HG02763 (cell line): ENCODE results near the gene PIK3R2.
"Not testable (repeated sequence)": the region's sequence is repeated elsewhere in the genome, so short reads cannot be mapped to it uniquely, and the experiment has no call there.

Experiments
- ATAC-seq: cut with Tn5 transposase; IDR thresholded peaks from one replicate; pipeline ENCODE4 v1.9.1; 2021; ENCODE audit warnings: mild to moderate bottlenecking, moderate library complexity; ENCODE audit not compliant: unreplicated experiment

PIK3R2 gene

DNA sequence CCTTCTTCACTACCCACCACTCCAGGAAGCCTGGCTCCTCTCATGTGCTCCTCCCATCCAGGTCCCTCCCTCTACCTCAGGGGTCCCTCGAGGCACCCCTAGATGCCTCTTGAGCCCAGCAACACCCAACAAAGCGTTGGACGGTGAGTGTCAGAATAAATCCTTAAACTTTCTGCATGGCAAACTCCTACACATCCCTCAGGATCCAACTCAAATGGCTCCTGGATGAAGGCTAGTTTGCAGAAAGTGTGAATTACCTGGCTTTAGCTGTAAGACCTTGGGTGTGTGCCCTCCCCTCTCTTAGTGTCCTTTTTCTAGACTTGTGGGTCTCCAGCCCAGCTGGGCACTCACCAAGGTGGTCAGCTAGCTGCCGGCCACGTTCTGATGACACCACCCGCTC lies 45.4 kb downstream of the PIK3R2 start:
- ATAC-seq = no peak

GRCh38 chr19:18202397-18202777 lies 49.4 kb downstream of the PIK3R2 start:
- no peak for ATAC-seq

DNA sequence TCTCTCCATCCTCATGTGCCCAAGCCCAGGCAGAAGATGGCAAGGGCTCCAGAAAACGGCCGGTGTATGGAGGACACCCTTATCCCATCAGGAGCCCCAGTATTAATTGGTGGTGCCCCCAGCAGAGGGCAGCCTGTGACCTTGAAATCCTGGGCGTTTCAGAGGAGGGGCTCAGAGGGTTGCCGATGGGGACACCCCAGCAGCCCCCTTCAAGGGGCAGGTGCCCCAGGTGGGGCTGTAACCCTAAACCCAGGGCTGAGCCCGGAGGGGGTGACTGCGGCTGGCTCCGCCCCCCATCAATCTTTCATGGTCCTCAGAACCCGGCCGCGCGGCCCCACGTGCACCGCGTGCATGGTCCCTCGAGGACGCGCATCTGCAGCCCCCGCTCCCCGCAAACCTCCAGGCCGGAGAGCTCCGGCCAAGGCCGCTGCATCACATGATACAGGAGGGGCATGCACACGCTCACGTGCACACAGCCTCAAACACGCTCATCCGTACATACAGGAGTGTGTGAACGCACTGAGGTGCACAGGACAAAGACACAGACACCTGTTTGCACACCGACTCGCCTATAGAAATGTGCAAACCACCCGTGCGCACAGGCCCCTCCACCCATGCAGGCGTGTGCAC lies 49.9 kb downstream of the PIK3R2 start:
- ATAC-seq = no peak

DNA sequence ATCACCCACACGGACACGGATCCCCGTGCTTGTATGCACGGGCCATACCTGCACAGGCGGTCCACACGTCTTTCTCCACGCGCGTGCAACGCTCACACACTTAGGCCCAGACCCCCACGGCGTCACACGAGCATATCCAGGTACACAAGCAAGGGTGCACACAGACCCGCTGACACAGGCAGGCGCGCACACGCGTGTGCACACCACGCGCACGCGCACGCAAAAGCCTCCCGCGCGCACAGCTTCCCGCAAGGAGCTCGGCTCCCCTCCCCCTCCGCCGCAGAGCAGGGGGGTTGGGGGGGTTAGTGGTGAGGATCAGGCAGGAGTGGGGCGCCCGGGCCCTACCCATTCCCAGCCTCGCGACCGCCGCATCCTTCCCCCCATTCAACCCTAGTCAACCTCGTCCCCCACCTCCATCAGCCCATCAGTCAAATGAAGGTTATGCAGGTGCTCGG lies 50.5 kb downstream of the PIK3R2 start:
- no peak for ATAC-seq

GRCh38 chr19:18203863-18204393 lies 51.0 kb downstream of the PIK3R2 start, which contains the start of gene RAB3A:
TSS of gene RAB3A (minus strand) at chr19:18204042. CDS start at chr19:18202740, 1,302 bp downstream.
- ATAC-seq = peak; percentile 88

DNA sequence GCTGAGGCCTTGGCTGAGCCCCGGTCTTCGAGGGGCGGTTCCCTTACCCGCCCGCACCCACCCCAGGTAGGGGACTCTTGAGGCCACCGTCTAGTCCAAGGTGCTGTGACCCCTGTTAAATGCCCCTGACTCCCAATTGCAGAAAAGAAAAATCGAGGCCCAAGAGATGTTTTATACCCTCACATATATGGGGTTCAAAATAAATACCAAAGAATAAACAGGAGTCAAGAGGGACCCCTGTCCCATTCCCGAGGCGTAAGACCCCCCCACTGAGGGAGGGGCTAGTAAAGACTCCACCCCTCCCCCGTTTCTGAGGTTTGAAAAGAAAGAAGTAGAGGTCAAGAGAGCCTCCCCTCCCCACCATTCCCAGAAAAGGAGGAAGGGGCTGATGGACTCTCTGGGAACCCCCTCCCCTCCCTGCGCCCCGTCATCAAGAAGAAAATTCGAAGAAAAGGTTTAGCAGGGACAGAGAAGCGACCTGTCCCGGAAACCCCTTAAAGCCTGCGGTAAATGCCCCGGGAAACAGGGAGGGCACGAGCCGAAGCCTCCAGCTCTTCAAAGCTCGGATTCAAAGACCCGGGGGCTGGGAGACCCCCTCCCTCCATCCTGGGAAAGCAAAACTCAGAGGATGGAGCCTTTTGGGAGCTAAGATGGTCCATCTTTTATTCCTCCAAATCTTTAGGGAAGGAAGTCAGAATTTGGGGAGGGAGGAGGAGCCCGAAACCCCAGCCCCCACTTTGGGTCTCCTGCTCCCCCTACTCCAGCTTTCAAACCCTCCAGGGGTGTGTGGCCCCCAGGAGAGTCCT lies 51.6 kb downstream of the PIK3R2 start:
- peak; percentile 11 for ATAC-seq

- ATAC-seq = no peak
Observed at GRCh38 chr19:18205200-18205892, 52.4 kb downstream of the PIK3R2 start.

DNA sequence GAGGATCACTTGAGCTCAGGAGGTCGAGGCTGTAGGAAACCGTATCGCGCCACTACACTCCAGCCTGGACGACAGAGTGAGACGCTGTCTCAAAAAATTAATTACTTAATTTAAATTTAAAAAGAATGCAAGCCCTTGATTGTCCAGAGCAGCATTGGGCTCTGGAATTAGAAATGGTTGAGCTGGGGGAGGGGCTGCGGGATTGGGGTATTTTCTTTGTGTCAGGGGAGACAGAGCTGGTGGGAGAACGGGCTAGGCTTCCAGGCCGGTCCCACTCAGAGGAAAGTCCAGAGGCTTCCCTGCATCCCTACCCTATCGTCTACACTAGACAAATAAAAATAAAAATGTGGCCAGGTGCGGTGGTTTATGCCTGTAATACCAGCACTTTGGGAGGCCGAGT lies 53.1 kb downstream of the PIK3R2 start:
- ATAC-seq = no peak

GRCh38 chr19:18208098-18208951 lies 55.4 kb downstream of the PIK3R2 start:
- no peak for ATAC-seq

GRCh38 chr19:18209912-18210311 lies 56.9 kb downstream of the PIK3R2 start:
- not testable (repeated sequence) for ATAC-seq

DNA sequence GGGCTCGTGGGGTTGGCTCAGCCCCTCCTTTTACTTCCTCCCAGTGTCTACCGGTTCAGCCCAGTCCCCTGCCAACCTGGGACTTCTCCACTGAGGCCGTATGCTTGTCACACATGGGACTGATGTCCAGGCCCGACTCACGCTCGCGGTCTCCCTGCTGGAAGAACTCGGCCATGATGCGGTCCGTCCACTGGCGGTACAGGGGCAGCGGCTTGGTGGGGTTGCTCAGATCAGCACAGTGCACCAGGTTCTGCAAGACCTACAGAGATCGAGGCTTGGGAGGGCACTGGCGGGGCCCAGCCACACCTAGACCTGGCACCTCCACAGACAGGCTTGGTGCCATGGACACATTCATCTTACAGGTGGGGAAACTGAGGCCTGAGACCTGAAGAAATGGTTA lies 58.7 kb downstream of the PIK3R2 start:
- ATAC-seq = no peak

DNA sequence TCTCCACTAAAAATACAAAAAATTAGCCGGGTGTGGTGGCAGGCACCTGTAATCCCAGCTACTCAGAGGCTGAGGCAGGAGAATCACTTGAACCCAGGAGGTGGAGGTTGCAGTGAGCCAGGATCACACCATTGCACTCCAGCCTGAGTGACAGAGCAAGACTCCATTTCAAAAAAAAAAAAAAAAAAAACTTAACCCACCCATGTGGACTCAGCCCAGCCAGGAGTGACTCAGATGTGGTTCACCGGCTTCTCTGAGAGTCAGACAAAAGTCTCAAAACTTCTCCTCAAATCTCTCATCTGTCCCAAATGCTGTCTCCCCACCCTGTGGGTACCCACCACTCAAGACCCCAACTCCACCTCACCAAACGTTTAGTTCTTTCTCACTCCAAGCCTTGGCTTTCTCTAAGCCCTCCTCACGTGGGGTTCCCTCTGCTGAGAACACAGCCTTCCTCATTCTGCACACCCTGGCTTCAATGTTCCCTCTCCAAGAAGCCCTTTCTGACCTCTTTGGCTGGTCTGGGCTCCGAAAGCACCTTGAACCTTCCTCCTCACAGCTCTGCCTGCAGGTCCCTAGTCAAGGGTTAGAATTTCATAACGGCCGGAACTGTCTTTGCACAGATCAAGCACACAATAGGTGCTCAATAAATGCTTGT lies 61.9 kb downstream of the PIK3R2 start:
- ATAC-seq = no peak

GRCh38 chr19:18216789-18217188 lies 63.8 kb downstream of the PIK3R2 start:
- ATAC-seq = no peak

DNA sequence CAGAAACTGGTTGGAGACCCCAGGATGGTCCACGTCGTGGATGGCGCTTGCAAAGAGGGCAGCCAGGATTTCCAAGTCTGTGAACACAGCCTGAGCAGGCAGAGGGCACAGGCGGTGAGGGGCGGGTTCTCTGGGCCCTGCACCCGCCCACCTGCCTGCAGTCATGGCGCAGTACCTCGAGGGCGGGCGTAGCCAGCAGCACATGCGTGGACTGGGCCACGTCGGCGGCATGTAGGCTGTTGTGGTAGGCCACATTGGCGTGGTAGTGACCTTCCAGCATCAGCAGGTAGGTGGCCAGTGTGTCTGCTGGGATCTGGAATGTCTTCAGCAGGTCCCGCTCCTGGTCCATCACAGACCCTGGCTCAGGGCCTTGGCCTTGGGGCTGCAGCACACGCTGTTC lies 65.2 kb downstream of the PIK3R2 start:
- no peak for ATAC-seq

GRCh38 chr19:18218600-18218999 lies 65.6 kb downstream of the PIK3R2 start:
- no peak for ATAC-seq
